ENCODE data around the gene EDIL3. TPM values are rescaled to one million over a fixed set of nuclear protein-coding genes. Genes with fewer than 3 reads are reported as not detected.
"Not testable (repeated sequence)": the region's sequence is repeated elsewhere in the genome, so short reads cannot be mapped to it uniquely, and the experiment has no call there.

Gene EDIL3
- total and polyA plus RNA-seq, 2 experiments from 2014 or later = 18.2 to 42.4 TPM

- no peak for DNase-seq (ENCODE audit: low spot score)
- H3K36me3 ChIP-seq (replicated peaks; ENCODE audit: insufficient read depth, low read depth) = no peaks in the 10 kb centered on the region
- no peak overlapping the region for H2AFZ ChIP-seq
- no peaks in the 10 kb centered on the region for H3K9me2 ChIP-seq (replicated peaks; ENCODE audit: insufficient read depth)
- 59% methylated on average over 3 of the region's 3 CpGs for WGBS (ENCODE audit: low lambda C conversion rate, missing lambda C conversion rate)
- no peak overlapping the region for H3K27ac ChIP-seq
- H3K9me3 ChIP-seq (ENCODE audit: low read depth) = no peaks in the 10 kb centered on the region
- H3K79me2 ChIP-seq = no peaks in the 10 kb centered on the region
- no peak for TF ChIP-seq EZH2phosphoT487 (IDR thresholded peaks at IDR 0.05; ENCODE audit: low read depth, severe bottlenecking, unreplicated experiment)
- no peak for TF ChIP-seq CTCF (IDR thresholded peaks at IDR 0.05; ENCODE audit: poor library complexity)
- no peak for TF ChIP-seq EZH2 (IDR thresholded peaks at IDR 0.05; ENCODE audit: borderline replicate concordance)
- H3K4me2 ChIP-seq = no peak overlapping the region
- no peaks in the 10 kb centered on the region for H3K4me1 ChIP-seq (ENCODE audit: insufficient read depth)
- no peaks in the 10 kb centered on the region for H4K20me1 ChIP-seq (ENCODE audit: insufficient read depth, poor library complexity, severe bottlenecking)
- H3K4me3 ChIP-seq = no peak overlapping the region
- H3K27me3 ChIP-seq = no peaks in the 10 kb centered on the region
Measured at GRCh38 chr5:84181093-84181492, 203.6 kb downstream of the EDIL3 start.

- Histone ChIP-seq H3K9me3 (ENCODE audit: low read depth) (no peaks in the 10 kb centered on the region), H3K27me3 (no peaks in the 10 kb centered on the region), H3K4me1 (ENCODE audit: insufficient read depth) (no peaks in the 10 kb centered on the region), H3K79me2 (no peaks in the 10 kb centered on the region), H2AFZ (no peak overlapping the region), H3K27ac (no peak overlapping the region), H3K36me3 (replicated peaks; ENCODE audit: insufficient read depth, low read depth) (no peaks in the 10 kb centered on the region), H3K9me2 (replicated peaks; ENCODE audit: insufficient read depth) (no peaks in the 10 kb centered on the region), H3K4me2 (no peak overlapping the region), H4K20me1 (ENCODE audit: insufficient read depth, poor library complexity, severe bottlenecking) (no peaks in the 10 kb centered on the region), H3K4me3 (no peak overlapping the region)
- DNase-seq (ENCODE audit: low spot score) = no peak
- TF ChIP-seq EZH2 (IDR thresholded peaks at IDR 0.05; ENCODE audit: borderline replicate concordance) (no peak), CTCF (IDR thresholded peaks at IDR 0.05; ENCODE audit: poor library complexity) (no peak), EZH2phosphoT487 (IDR thresholded peaks at IDR 0.05; ENCODE audit: low read depth, severe bottlenecking, unreplicated experiment) (no peak)
- 85% methylated on average over 2 of the region's 2 CpGs for WGBS (ENCODE audit: low lambda C conversion rate, missing lambda C conversion rate)
Measured at GRCh38 chr5:84168841-84169240, 215.8 kb downstream of the EDIL3 start.

GRCh38 chr5:84163671-84164070 is 221.0 kb downstream of the EDIL3 start:
- no peak for DNase-seq (ENCODE audit: low spot score)
- no peaks in the 10 kb centered on the region for H3K4me1 ChIP-seq (ENCODE audit: insufficient read depth)
- no peak overlapping the region for H2AFZ ChIP-seq
- no peaks in the 10 kb centered on the region for H3K36me3 ChIP-seq (replicated peaks; ENCODE audit: insufficient read depth, low read depth)
- no peaks in the 10 kb centered on the region for H3K79me2 ChIP-seq
- H3K27me3 ChIP-seq = no peaks in the 10 kb centered on the region
- H3K9me3 ChIP-seq (ENCODE audit: low read depth) = no peaks in the 10 kb centered on the region
- TF ChIP-seq EZH2phosphoT487 (IDR thresholded peaks at IDR 0.05; ENCODE audit: low read depth, severe bottlenecking, unreplicated experiment) (no peak), CTCF (IDR thresholded peaks at IDR 0.05; ENCODE audit: poor library complexity) (no peak), EZH2 (IDR thresholded peaks at IDR 0.05; ENCODE audit: borderline replicate concordance) (no peak)
- no peaks in the 10 kb centered on the region for H4K20me1 ChIP-seq (ENCODE audit: insufficient read depth, poor library complexity, severe bottlenecking)
- no peak overlapping the region for H3K4me2 ChIP-seq
- no peak overlapping the region for H3K27ac ChIP-seq
- H3K4me3 ChIP-seq = no peak overlapping the region
- no peaks in the 10 kb centered on the region for H3K9me2 ChIP-seq (replicated peaks; ENCODE audit: insufficient read depth)
- WGBS (ENCODE audit: low lambda C conversion rate, missing lambda C conversion rate) = 75% methylated on average over 1 of the region's 1 CpG

GRCh38 chr5:84162695-84163094 is 222.0 kb downstream of the EDIL3 start:
- no peaks in the 10 kb centered on the region for H3K4me1 ChIP-seq (ENCODE audit: insufficient read depth)
- H3K4me2 ChIP-seq = no peak overlapping the region
- H3K36me3 ChIP-seq (replicated peaks; ENCODE audit: insufficient read depth, low read depth) = no peaks in the 10 kb centered on the region
- DNase-seq (ENCODE audit: low spot score) = no peak
- no peaks in the 10 kb centered on the region for H3K27me3 ChIP-seq
- no peaks in the 10 kb centered on the region for H4K20me1 ChIP-seq (ENCODE audit: insufficient read depth, poor library complexity, severe bottlenecking)
- H3K9me2 ChIP-seq (replicated peaks; ENCODE audit: insufficient read depth) = no peaks in the 10 kb centered on the region
- 65% methylated on average over 1 of the region's 1 CpG for WGBS (ENCODE audit: low lambda C conversion rate, missing lambda C conversion rate)
- no peak overlapping the region for H3K27ac ChIP-seq
- TF ChIP-seq EZH2phosphoT487 (IDR thresholded peaks at IDR 0.05; ENCODE audit: low read depth, severe bottlenecking, unreplicated experiment) (no peak), EZH2 (IDR thresholded peaks at IDR 0.05; ENCODE audit: borderline replicate concordance) (no peak), CTCF (IDR thresholded peaks at IDR 0.05; ENCODE audit: poor library complexity) (no peak)
- no peak overlapping the region for H2AFZ ChIP-seq
- H3K79me2 ChIP-seq = no peaks in the 10 kb centered on the region
- no peaks in the 10 kb centered on the region for H3K9me3 ChIP-seq (ENCODE audit: low read depth)
- no peak overlapping the region for H3K4me3 ChIP-seq

- H3K79me2 ChIP-seq; DNase-seq (ENCODE audit: low spot score); H3K9me2 ChIP-seq (replicated peaks; ENCODE audit: insufficient read depth); H3K4me1 ChIP-seq (ENCODE audit: insufficient read depth); H3K27me3 ChIP-seq; H3K9me3 ChIP-seq (ENCODE audit: low read depth); H4K20me1 ChIP-seq (ENCODE audit: insufficient read depth, poor library complexity, severe bottlenecking); H3K4me3 ChIP-seq; H3K36me3 ChIP-seq (replicated peaks; ENCODE audit: insufficient read depth, low read depth); H2AFZ ChIP-seq; H3K27ac ChIP-seq; H3K4me2 ChIP-seq: not testable (repeated sequence)
Measured at GRCh38 chr5:84160650-84161049, 224.0 kb downstream of the EDIL3 start.

All from hepatocyte (in vitro differentiated cells).